ENCODE measurements around the gene PLBD2. TPM values are rescaled to one million over a fixed set of nuclear protein-coding genes. Genes with fewer than 3 reads are reported as not detected.

PLBD2 gene
- total and polyA plus RNA-seq, 2 donors from 2014 or later: 12.1 to 37.9 TPM

DNA sequence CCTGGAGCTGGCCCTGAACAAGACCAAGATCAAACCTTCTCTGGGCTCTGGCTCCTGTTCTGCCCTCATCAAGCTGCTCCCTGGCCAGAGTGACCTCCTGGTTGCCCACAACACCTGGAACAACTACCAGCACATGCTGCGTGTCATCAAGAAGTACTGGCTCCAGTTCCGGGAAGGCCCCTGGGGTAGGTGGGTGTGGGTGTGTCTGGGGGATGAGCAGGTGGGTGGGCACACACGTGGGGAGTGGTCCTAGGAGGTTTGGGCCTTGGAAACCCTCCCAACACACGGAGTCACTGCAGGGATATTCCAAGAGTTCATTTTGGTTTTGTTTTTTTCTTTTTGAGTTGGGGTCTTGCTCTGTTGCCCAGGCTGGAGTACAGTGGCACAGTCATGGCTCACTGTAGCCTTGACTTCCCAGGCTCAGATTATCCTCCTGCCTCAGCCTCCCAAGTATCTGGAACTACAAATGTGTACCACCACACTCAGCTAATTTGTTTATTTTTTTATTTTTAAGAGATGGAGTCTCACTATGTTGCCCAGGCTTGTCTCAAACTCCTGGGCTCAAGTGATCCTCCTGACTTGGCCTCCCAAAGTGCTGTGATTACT, 16.5 kb downstream of the PLBD2 start:
- H3K4me3 ChIP-seq (ENCODE audit: low read length in 3 of 3): no peak overlapping the region
- intact Hi-C loops (cut with DNase I): no loop called here
- FAIRE-seq (no peak), DNase-seq (no peak)
- H3K27ac ChIP-seq (ENCODE audit: low read depth in 2 of 2, low read length in 2 of 2): no peak overlapping the region
- H3K9me3 ChIP-seq (ENCODE audit: control insufficient read depth in 2 of 3, insufficient read depth in 1 of 3, low read length in 3 of 3): no peaks in the 10 kb centered on the region
- no peaks in the 10 kb centered on the region for H3K27me3 ChIP-seq (ENCODE audit: control insufficient read depth, insufficient read depth, low read length)
- peaks cover 0 to 19% (median 4%) of the 10 kb centered on the region in 3 donors for H3K36me3 ChIP-seq (ENCODE audit: control insufficient read depth in 2 of 3, insufficient read depth in 3 of 3, low read length in 3 of 3)
- no peak overlapping the region for H3K9ac ChIP-seq (ENCODE audit: low read length in 3 of 3)
- TF ChIP-seq, protein P1, sequence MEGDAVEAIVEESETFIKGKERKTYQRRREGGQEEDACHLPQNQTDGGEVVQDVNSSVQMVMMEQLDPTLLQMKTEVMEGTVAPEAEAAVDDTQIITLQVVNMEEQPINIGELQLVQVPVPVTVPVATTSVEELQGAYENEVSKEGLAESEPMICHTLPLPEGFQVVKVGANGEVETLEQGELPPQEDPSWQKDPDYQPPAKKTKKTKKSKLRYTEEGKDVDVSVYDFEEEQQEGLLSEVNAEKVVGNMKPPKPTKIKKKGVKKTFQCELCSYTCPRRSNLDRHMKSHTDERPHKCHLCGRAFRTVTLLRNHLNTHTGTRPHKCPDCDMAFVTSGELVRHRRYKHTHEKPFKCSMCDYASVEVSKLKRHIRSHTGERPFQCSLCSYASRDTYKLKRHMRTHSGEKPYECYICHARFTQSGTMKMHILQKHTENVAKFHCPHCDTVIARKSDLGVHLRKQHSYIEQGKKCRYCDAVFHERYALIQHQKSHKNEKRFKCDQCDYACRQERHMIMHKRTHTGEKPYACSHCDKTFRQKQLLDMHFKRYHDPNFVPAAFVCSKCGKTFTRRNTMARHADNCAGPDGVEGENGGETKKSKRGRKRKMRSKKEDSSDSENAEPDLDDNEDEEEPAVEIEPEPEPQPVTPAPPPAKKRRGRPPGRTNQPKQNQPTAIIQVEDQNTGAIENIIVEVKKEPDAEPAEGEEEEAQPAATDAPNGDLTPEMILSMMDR (IDR thresholded peaks at IDR 0.05; ENCODE audit: borderline replicate concordance, extremely low read depth, insufficient read depth): no peak
- no peaks in the 10 kb centered on the region for H3K4me1 ChIP-seq (ENCODE audit: control insufficient read depth in 2 of 3, insufficient read depth in 2 of 3, low read depth in 1 of 3, low read length in 3 of 3)

DNA sequence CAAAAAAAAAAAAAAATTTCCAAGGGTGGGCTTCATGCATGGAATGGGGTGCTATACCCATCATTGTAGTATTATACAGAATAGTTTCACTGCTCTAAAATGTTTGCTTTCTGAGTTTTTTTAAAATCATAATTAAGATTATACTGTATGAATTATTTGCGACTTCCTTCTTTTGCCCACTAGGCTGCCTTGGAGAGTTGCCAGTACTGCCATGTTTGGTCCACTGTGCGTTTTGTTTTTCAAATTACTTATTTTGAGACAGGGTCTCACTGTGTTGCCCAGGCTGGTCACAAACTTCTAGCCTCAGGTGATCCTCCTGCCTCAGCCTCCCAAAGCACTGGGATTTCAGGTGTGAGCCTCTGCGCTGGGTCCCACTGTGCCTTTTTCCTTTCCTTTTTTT, 19.9 kb downstream of the PLBD2 start:
- Histone ChIP-seq H3K4me1 (ENCODE audit: control insufficient read depth in 2 of 3, insufficient read depth in 2 of 3, low read depth in 1 of 3, low read length in 3 of 3) (no peaks in the 10 kb centered on the region), H3K9ac (ENCODE audit: low read length in 3 of 3) (no peak overlapping the region), H3K27me3 (ENCODE audit: control insufficient read depth, insufficient read depth, low read length) (no peaks in the 10 kb centered on the region), H3K4me3 (ENCODE audit: low read length in 3 of 3) (no peak overlapping the region), H3K27ac (ENCODE audit: low read depth in 2 of 2, low read length in 2 of 2) (no peak overlapping the region), H3K36me3 (ENCODE audit: control insufficient read depth in 2 of 3, insufficient read depth in 3 of 3, low read length in 3 of 3) (peaks cover 0 to 9% (median 4%) of the 10 kb centered on the region in 3 donors), H3K9me3 (ENCODE audit: control insufficient read depth in 2 of 3, insufficient read depth in 1 of 3, low read length in 3 of 3) (no peaks in the 10 kb centered on the region)
- FAIRE-seq (no peak), DNase-seq (no peak)
- intact Hi-C loops (cut with DNase I): no loop called here
- TF ChIP-seq, protein P1 (IDR thresholded peaks at IDR 0.05; ENCODE audit: borderline replicate concordance, extremely low read depth, insufficient read depth): no peak

DNA sequence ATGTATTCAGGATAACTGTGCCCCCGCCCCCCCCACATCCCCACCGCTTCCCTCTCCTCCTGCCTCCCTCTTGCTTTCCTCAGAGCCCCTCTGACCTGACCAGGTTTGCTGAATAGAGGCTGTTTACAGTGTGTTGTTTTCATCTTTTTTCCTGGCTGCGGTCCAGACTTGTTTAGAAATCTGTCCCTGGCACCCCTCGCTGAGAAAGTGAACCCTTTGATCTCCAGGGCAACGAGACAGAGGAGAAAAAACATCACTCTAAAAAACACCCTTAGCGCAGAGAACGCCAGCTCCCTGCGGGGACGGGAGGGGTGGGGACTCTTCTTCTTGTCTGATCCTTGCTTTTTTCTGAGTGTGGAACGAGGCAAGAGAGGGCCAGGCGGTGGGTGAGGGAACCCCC, 22.8 kb downstream of the PLBD2 start:
- intact Hi-C loops (cut with DNase I): no loop called here
- no peaks in the 10 kb centered on the region for H3K27me3 ChIP-seq (ENCODE audit: control insufficient read depth, insufficient read depth, low read length)
- DNase-seq (no peak), FAIRE-seq (no peak)
- H3K9me3 ChIP-seq (ENCODE audit: control insufficient read depth in 2 of 3, insufficient read depth in 1 of 3, low read length in 3 of 3): no peaks in the 10 kb centered on the region
- H3K27ac ChIP-seq (ENCODE audit: low read depth in 2 of 2, low read length in 2 of 2): no peak overlapping the region
- TF ChIP-seq, protein P1 (IDR thresholded peaks at IDR 0.05; ENCODE audit: borderline replicate concordance, extremely low read depth, insufficient read depth): no peak
- no peaks in the 10 kb centered on the region for H3K4me1 ChIP-seq (ENCODE audit: control insufficient read depth in 2 of 3, insufficient read depth in 2 of 3, low read depth in 1 of 3, low read length in 3 of 3)
- H3K4me3 ChIP-seq (ENCODE audit: low read length in 3 of 3): no peak overlapping the region
- H3K9ac ChIP-seq (ENCODE audit: low read length in 3 of 3): no peak overlapping the region
- peaks cover 0 to 4% (median 3%) of the 10 kb centered on the region in 3 donors for H3K36me3 ChIP-seq (ENCODE audit: control insufficient read depth in 2 of 3, insufficient read depth in 3 of 3, low read length in 3 of 3)

DNA sequence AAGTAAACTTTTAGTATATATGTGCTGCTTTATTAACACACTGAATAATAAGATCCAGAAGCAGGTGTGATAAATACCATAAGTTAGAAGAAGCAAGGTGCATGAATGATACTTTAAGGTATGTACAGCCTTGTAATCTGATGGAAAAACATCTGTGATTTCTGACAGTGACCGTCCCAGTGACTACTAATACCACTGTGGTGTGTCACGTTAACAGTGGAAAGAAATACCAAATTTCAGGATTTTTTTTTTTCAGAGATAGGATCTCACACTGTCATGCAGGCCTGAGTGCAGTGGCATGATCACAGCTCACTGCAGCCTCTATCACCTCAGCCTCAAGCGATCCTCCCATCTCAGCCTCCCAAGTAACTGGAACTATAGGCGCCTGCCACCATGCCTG, 23.8 kb downstream of the PLBD2 start:
- DNase-seq: no peak

More for the DNA sequence above, 23.8 kb downstream of the PLBD2 start:
- intact Hi-C loops (cut with DNase I): no loop called here
- no peak overlapping the region for H3K27ac ChIP-seq (ENCODE audit: low read depth in 2 of 2, low read length in 2 of 2)
- H3K4me1 ChIP-seq (ENCODE audit: control insufficient read depth in 2 of 3, insufficient read depth in 2 of 3, low read depth in 1 of 3, low read length in 3 of 3): no peaks in the 10 kb centered on the region
- no peak for FAIRE-seq
- no peak overlapping the region for H3K9ac ChIP-seq (ENCODE audit: low read length in 3 of 3)
- H3K36me3 ChIP-seq (ENCODE audit: control insufficient read depth in 2 of 3, insufficient read depth in 3 of 3, low read length in 3 of 3): peaks cover 0 to 3% (median 0%) of the 10 kb centered on the region in 3 donors
- H3K4me3 ChIP-seq (ENCODE audit: low read length in 3 of 3): no peak overlapping the region
- no peaks in the 10 kb centered on the region for H3K9me3 ChIP-seq (ENCODE audit: control insufficient read depth in 2 of 3, insufficient read depth in 1 of 3, low read length in 3 of 3)
- H3K27me3 ChIP-seq (ENCODE audit: control insufficient read depth, insufficient read depth, low read length): no peaks in the 10 kb centered on the region
- TF ChIP-seq, protein P1 (IDR thresholded peaks at IDR 0.05; ENCODE audit: borderline replicate concordance, extremely low read depth, insufficient read depth): no peak
